Keratinocyte (primary cell): Measurements from ENCODE around the gene DRG1. TPM values are rescaled to one million over a fixed set of nuclear protein-coding genes. Genes with fewer than 3 reads are reported as not detected.

Experiments
- DNase-seq: peaks from one replicate; pipeline ENCODE4 v3.0.0-alpha.2; 2011; ENCODE audit warnings: low read depth, missing footprints, low spot score
- FAIRE-seq: peaks from 2 replicates; lab custom pipeline; 2011; peaks lifted over from hg19 to GRCh38; lab: Jason Lieb, UNC
- H2AFZ ChIP-seq: 2 replicates; pipeline ENCODE4 v1.6.0; 2012; ENCODE audit warnings: low read length, control low read depth, inconsistent platforms; ENCODE audit not compliant: control insufficient read depth
- H3K27ac ChIP-seq: 2 replicates; pipeline ENCODE4 v1.5.1; 2011; ENCODE audit warnings: low read length; ENCODE audit not compliant: control insufficient read depth, insufficient read depth
- H3K27me3 ChIP-seq: 3 replicates; pipeline ENCODE4 v1.6.0; 2011; ENCODE audit warnings: low read length; ENCODE audit not compliant: control insufficient read depth, insufficient read depth; ENCODE audit errors: extremely low read depth
- H3K36me3 ChIP-seq, 2 experiments: 2 replicates in 1 of 2; 3 replicates in 1 of 2; pipeline ENCODE4 v1.5.1; 2011; ENCODE audit warnings: low read length in 2 of 2, mild to moderate bottlenecking in 1 of 2; ENCODE audit not compliant: control insufficient read depth in 2 of 2, insufficient read depth in 2 of 2; ENCODE audit errors: extremely low read depth in 1 of 2
- H3K4me1 ChIP-seq: 3 replicates; pipeline ENCODE4 v1.5.1; 2011; ENCODE audit warnings: low read length; ENCODE audit not compliant: control insufficient read depth, insufficient read depth; ENCODE audit errors: extremely low read depth
- H3K4me2 ChIP-seq: 3 replicates; pipeline ENCODE4 v1.6.0; 2011; ENCODE audit warnings: low read depth, low read length; ENCODE audit not compliant: control insufficient read depth, insufficient read depth; ENCODE audit errors: extremely low read depth
- H3K4me3 ChIP-seq, 3 experiments: fragments of 200-600 bp in 1 of 3; sonication (generic) in 1 of 3; 2 replicates in 2 of 3; 3 replicates in 1 of 3; pipeline ENCODE4 v1.5.1; 2011 to 2016; ENCODE audit warnings: low read length in 3 of 3, mild to moderate bottlenecking in 3 of 3, control low read depth in 2 of 3, inconsistent platforms in 1 of 3, low read depth in 1 of 3, mixed read lengths in 1 of 3, mixed run types in 1 of 3, moderate library complexity in 1 of 3; ENCODE audit not compliant: control insufficient read depth in 2 of 3, insufficient read depth in 2 of 3; ENCODE audit errors: extremely low read depth in 1 of 3
- H3K79me2 ChIP-seq: 2 replicates; pipeline ENCODE4 v1.6.0; 2012; ENCODE audit warnings: low read length; ENCODE audit not compliant: control insufficient read depth, insufficient read depth
- H3K9ac ChIP-seq: 3 replicates; pipeline ENCODE4 v1.6.0; 2011; ENCODE audit warnings: low read length; ENCODE audit not compliant: control insufficient read depth, insufficient read depth; ENCODE audit errors: extremely low read depth
- H3K9me1 ChIP-seq: 3 replicates; pipeline ENCODE4 v1.6.0; 2011; ENCODE audit warnings: low read length; ENCODE audit not compliant: control insufficient read depth, insufficient read depth; ENCODE audit errors: extremely low read depth
- H3K9me3 ChIP-seq: 2 replicates; pipeline ENCODE4 v1.5.1; 2012; ENCODE audit warnings: low read depth, low read length; ENCODE audit not compliant: control insufficient read depth
- H4K20me1 ChIP-seq: 3 replicates; pipeline ENCODE4 v1.6.0; 2011; ENCODE audit warnings: low read length; ENCODE audit not compliant: control insufficient read depth, insufficient read depth; ENCODE audit errors: extremely low read depth
- CTCF ChIP-seq, 3 experiments: IDR thresholded peaks in 1 of 3; conservative IDR thresholded peaks in 1 of 3; optimal IDR thresholded peaks in 1 of 3; 2 replicates in 2 of 3; 3 replicates in 1 of 3; pipeline versions ENCODE3 to v1.5.1; 2011; ENCODE audit warnings: low read length in 3 of 3, mild to moderate bottlenecking in 3 of 3, moderate library complexity in 2 of 3, control low read depth in 1 of 3, inconsistent platforms in 1 of 3; ENCODE audit not compliant: insufficient read depth in 2 of 3; ENCODE audit errors: extremely low read depth in 1 of 3
- EZH2 ChIP-seq: IDR thresholded peaks from one replicate; pipeline ENCODE4 v1.6.1; 2012; ENCODE audit warnings: inconsistent platforms, mild to moderate bottlenecking, low read length, moderate library complexity
- dilution Hi-C: fragments of 300-500 bp; cut with MboI; formaldehyde crosslinking; loops from one replicate; pipeline ENCODE4 v1.7.0; 2020; ENCODE audit warnings: low sequenced_read_pairs; ENCODE audit not compliant: extremely low pct_ligation_motif_present
- polyA plus RNA-seq, 5 experiments: library from polyadenylated mRNA; depleted of rRNA in 3 of 5; stranded (reverse) in 3 of 5; stranded (forward) in 1 of 5; unstranded in 1 of 5; fragments of >200 nt; gene quantifications; 1 replicate in 1 of 5; 2 replicates in 3 of 5; 3 replicates in 1 of 5; pipeline versions ENCODE4 v1.2.1 to v1.2.3, GENCODE V29; 2011 to 2012; ENCODE audit warnings: missing spikeins in 2 of 5, low read depth in 1 of 5, low replicate concordance in 1 of 5

Gene DRG1
- polyA plus RNA-seq, 1 donor (not counting 4 experiments of a cell fraction or from before 2014, with no cell fraction given), result 87.4 TPM

- no peak overlapping the region for H3K4me2 ChIP-seq
- H3K79me2 ChIP-seq, result no peaks in the 10 kb centered on the region
- no peak for TF ChIP-seq EZH2
- no peak for TF ChIP-seq CTCF (optimal IDR thresholded peaks at IDR 0.05 in 1 of 3, IDR thresholded peaks at IDR 0.05 in 1 of 3, conservative IDR thresholded peaks at IDR 0.05 in 1 of 3; ENCODE audit: extremely low read depth in 1 of 3, insufficient read depth in 2 of 3, low read length in 3 of 3)
- H2AFZ ChIP-seq, result no peak overlapping the region
- H3K36me3 ChIP-seq, result peaks cover 16 to 30% of the 10 kb centered on the region in 2 experiments
- H3K4me3 ChIP-seq, result no peak overlapping the region
- H4K20me1 ChIP-seq, result no peaks in the 10 kb centered on the region
- dilution Hi-C loops, result no loop called here
- FAIRE-seq, result no peak
- H3K27ac ChIP-seq, result no peak overlapping the region
- H3K27me3 ChIP-seq, result no peaks in the 10 kb centered on the region
- no peak overlapping the region for H3K9ac ChIP-seq
- H3K4me1 ChIP-seq, result no peaks in the 10 kb centered on the region
- no peaks in the 10 kb centered on the region for H3K9me1 ChIP-seq
- H3K9me3 ChIP-seq, result no peaks in the 10 kb centered on the region
- no peak for DNase-seq
Observed at GRCh38 chr22:31446767-31447166, 47.4 kb downstream of the DRG1 start.

- dilution Hi-C loops, result no loop called here
- Histone ChIP-seq H3K4me1 (no peaks in the 10 kb centered on the region), H3K36me3 (peaks cover 14 to 29% of the 10 kb centered on the region in 2 experiments), H2AFZ (no peak overlapping the region), H3K79me2 (no peaks in the 10 kb centered on the region), H3K9me1 (no peaks in the 10 kb centered on the region), H4K20me1 (no peaks in the 10 kb centered on the region), H3K9me3 (no peaks in the 10 kb centered on the region), H3K27ac (no peak overlapping the region), H3K4me2 (no peak overlapping the region), H3K9ac (no peak overlapping the region), H3K27me3 (no peaks in the 10 kb centered on the region), H3K4me3 (no peak overlapping the region)
- no peak for TF ChIP-seq CTCF (optimal IDR thresholded peaks at IDR 0.05 in 1 of 3, IDR thresholded peaks at IDR 0.05 in 1 of 3, conservative IDR thresholded peaks at IDR 0.05 in 1 of 3; ENCODE audit: extremely low read depth in 1 of 3, insufficient read depth in 2 of 3, low read length in 3 of 3)
- no peak for TF ChIP-seq EZH2
- DNase-seq (no peak), FAIRE-seq (no peak)
Observed at GRCh38 chr22:31447337-31447736, 47.9 kb downstream of the DRG1 start.
